GM21619 (cell line): ENCODE results near the gene TFR2.
"Not testable (repeated sequence)": the region's sequence is repeated elsewhere in the genome, so short reads cannot be mapped to it uniquely, and the experiment has no call there.

ENCODE experiments used
- ATAC-seq: cut with Tn5 transposase; IDR thresholded peaks from one replicate; pipeline ENCODE4 v1.9.1; 2021; ENCODE audit not compliant: unreplicated experiment

The TFR2 gene

DNA sequence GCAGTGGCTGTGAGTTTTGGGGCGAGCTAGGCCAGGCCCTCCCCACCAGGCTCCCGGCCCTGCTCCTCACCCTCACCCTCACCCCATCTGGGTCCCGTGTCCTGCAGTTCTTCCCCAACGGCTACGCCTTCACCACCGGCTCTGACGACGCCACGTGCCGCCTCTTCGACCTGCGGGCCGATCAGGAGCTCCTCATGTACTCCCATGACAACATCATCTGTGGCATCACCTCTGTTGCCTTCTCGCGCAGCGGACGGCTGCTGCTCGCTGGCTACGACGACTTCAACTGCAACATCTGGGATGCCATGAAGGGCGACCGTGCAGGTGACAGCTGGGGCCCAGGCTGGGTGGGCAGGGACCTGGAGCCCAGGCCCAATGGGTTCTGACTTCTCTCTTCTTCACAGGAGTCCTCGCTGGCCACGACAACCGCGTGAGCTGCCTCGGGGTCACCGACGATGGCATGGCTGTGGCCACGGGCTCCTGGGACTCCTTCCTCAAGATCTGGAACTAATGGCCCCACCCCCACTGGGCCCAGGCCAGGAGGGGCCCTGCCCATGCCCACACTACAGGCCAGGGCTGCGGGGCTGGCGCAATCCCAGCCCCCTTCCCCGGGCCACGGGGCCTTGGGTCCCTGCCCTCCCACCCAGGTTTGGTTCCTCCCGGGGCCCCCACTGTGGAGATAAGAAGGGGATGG is 37.1 kb upstream of the TFR2 start:
- no peak for ATAC-seq

DNA sequence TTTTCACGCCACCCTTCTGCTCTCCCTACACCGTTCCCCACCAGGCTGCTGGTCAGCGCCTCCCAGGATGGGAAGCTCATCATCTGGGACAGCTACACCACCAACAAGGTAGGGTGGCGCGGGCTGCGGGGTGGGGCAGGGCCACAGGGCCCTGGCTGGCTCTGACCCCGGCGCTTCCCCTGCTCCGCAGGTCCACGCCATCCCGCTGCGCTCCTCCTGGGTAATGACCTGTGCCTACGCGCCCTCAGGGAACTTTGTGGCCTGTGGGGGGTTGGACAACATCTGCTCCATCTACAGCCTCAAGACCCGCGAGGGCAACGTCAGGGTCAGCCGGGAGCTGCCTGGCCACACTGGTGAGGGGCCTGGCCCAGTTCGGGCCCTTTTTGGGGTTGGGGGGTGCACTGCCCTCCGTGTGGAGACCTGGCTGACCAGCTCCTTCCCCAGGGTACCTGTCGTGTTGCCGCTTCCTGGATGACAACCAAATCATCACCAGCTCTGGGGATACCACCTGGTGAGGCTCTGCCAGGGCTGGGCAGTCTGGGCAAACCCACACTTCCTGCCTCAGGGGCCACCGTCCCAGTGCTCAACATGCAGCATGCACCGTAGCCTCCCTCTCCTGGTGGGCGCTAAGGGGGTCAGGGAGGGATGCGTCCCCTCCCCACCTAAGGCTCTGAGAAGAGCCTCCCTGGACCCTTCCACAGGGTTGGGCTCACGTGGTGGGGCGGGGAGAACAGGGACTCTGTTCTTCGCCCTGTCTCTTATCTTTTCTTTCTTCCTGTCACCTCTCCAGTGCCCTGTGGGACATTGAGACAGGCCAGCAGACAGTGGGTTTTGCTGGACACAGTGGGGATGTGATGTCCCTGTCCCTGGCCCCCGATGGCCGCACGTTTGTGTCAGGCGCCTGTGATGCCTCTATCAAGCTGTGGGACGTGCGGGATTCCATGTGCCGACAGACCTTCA is 36.2 kb upstream of the TFR2 start:
- ATAC-seq, result no peak

- ATAC-seq, result no peak
Measured at GRCh38 chr7:100676501-100677306, 35.4 kb upstream of the TFR2 start.

DNA sequence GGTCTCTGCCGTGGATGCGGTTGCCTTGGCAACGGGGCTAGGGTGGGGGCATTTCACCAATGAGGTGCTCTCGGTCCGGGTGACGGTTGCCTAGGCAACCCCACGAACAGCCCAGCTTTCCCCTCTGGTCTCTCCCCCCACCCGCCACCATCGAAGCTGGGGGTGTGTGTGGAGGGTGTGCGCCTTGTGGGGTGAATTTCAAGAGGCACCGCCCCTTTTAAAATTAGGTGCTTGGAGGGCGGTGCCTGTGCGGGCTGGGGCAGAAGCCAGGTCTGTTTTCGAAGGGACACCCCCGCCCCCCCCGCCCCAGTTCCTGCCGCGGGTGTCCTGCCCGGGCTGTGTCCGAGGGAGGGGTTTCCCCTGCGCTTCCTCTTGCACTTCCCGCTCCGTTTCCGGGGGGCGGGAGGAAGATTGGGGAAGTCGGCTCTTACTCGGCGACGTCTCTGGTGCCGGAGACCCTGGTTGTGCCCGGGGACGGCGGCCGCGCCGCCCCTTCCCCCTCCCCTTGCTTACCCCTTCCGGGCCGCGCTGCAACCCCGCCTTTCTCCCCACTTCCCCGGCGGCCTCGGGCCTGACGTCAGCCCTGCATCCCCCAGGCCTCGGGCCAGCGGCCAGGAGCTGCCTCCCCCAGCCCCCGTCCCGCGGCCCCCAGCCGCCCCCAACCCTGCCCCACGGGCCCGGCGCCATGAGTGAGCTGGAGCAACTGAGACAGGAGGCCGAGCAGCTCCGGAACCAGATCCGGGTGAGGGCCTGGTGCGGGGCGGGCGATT is 34.4 kb upstream of the TFR2 start:
- ATAC-seq, result peak; percentile 27

DNA sequence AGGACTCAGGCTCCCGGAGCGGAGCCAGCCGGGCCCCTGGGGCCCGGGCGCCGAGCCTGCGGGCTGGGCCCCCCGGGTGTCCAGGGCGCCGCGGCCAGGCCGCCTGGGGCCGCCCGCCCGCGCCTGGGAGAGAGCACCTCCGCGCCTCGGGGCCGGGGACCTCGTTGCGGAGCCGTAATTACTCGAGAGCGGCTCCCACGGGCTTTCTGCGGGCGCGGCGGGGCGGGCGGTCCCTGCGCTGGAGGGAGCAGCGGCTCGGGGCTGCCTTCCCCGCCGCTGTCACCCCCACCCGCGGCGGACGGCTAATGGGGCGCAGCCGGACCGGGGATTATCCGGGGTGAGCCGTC is 33.7 kb upstream of the TFR2 start:
- ATAC-seq, result no peak

GRCh38 chr7:100674411-100675104 is 33.2 kb upstream of the TFR2 start:
- ATAC-seq, result no peak

DNA sequence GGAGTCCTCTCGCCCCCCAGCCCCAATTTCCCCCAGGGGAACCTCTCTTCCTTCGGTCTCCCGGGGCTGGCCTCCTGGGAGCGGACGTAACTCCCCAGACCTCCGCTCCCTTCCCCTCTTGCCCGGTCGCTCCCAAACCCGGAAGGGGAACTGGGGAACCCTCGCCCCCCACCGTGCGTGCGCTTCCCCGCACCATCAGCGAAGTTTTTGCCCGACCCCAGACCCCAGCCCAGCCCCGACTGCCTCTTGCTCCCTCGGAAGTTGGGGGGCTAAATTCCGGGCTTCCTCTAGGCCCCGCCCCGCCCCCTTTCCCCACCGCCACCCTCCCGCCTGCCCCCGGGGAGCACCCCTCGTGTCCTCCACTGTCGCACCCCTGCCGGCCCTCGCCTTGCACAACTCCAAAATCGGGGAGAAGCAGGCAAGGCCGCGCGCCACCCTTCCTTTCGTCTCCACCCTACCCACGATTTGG is 32.6 kb upstream of the TFR2 start:
- peak; percentile 4 for ATAC-seq

- peak; percentile 56 for ATAC-seq
Measured at GRCh38 chr7:100673302-100673941, 32.1 kb upstream of the TFR2 start, which contains the start of gene GNB2. Gene GNB2, plus strand, starts transcription at chr7:100673740. Its CDS starts 2,526 bp downstream, at chr7:100676266.

DNA sequence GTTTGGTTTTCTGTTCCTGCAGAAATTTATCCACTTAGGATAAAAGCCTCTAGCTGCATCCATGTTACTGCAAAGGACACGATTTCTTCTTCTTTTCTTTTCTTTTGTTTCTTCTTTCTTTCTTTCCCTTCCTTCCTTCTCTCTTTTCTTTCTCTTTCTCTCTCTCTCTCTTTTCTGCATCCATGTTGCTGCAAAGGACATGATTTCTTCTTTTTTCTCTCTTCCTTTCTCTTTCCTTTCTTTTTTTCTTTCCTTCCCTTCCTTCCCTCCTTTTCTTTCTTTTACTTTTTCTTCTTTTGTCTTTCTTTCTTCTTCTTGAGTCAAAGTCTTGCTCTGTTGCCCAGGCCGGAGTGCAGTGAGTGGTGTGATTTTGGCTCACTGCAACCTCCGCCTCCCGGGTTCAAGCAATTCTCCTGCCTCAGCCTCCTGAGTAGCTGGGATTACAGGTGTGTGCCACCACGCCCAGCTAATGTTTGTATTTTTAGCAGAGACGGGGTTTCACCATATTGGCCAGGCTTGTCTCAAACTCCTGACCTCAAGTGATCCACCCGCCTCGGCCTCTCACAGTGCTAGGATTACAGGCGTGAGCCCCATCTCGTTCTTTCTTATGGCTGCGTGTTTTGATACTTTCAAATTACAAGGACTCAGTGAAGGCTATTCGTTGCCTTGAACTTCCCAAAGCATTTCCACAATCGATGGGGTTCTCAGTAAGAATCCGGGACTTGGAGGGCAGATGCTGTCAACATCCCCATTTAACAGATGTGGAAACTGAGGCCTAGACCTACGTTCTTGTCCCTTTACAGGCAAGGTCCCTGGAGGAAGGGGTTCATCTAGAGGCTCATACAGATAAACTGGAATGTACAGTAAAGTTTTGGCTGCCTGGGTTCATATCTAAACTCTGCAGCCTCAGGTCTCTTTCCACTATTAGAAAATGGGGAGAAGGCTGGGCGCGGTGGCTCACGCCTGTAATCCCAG is 30.3 kb upstream of the TFR2 start:
- no peak for ATAC-seq

- ATAC-seq, result no peak
Measured at GRCh38 chr7:100670074-100670473, 28.7 kb upstream of the TFR2 start.

DNA sequence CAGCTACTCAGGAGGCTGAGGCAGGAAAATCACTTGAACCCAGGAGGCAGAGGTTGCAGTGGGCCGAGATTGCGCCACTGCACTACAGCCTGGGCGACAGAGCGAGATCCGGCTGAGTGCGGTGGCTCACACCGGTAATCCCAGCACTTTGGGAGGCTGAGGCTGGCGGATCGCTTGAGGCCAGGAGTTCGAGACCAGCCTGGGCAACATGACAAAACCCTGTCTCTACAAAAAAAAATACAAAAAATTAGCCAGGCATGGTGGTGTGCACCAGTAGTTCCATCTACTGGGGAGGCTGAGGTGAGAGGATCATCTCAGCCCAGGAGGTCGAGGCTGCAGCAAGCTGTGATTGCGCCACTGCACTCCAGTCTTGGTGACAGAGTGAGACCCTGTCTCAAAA is 27.8 kb upstream of the TFR2 start:
- not testable (repeated sequence) for ATAC-seq

DNA sequence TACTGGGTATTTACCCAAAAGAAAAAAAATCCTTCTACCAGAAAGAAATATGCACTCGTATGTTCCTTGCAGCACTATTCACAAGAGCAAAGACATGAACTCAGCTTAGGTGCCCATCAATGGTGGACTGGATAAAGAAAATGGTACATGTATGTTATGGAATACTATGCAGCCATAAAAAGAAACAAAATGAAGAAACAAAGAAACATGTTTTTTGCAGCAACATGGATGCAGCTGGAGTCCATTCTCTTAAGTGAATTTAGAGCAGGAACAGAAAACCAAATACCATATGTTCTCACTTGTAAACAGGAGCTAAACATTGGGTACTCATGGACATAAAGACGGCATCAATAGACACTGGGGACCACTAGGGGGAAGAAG is 26.7 kb upstream of the TFR2 start:
- ATAC-seq, result no peak

- ATAC-seq, result no peak
Measured at GRCh38 chr7:100667331-100668068, 26.1 kb upstream of the TFR2 start.

- no peak for ATAC-seq
Measured at GRCh38 chr7:100665168-100665726, 23.9 kb upstream of the TFR2 start.

GRCh38 chr7:100662194-100662776 is 20.9 kb upstream of the TFR2 start:
- ATAC-seq, result not testable (repeated sequence)

GRCh38 chr7:100655908-100656674 is 14.7 kb upstream of the TFR2 start, which contains the start of gene ACTL6B:
Gene ACTL6B, minus strand, starts transcription at chr7:100656448. Its CDS starts 94 bp downstream, at chr7:100656354.
- no peak for ATAC-seq
